HG02870 (cell line): ENCODE measurements around the gene SELENOO.
A peak's percentile ranks its signal among the peaks of the same experiment; 100 is the strongest.
"Not testable (repeated sequence)": the region's sequence is repeated elsewhere in the genome, so short reads cannot be mapped to it uniquely, and the experiment has no call there.

Source experiments
- ATAC-seq: cut with Tn5 transposase; IDR thresholded peaks from one replicate; pipeline ENCODE4 v1.9.1; 2021; ENCODE audit warnings: mild to moderate bottlenecking, moderate library complexity; ENCODE audit not compliant: unreplicated experiment

The SELENOO gene

GRCh38 chr22:50200461-50201190 lies at the start of gene SELENOO:
SELENOO (plus strand) TSS chr22:50201011; CDS start chr22:50201037, 26 bp downstream.
- peak; percentile 68 for ATAC-seq

DNA sequence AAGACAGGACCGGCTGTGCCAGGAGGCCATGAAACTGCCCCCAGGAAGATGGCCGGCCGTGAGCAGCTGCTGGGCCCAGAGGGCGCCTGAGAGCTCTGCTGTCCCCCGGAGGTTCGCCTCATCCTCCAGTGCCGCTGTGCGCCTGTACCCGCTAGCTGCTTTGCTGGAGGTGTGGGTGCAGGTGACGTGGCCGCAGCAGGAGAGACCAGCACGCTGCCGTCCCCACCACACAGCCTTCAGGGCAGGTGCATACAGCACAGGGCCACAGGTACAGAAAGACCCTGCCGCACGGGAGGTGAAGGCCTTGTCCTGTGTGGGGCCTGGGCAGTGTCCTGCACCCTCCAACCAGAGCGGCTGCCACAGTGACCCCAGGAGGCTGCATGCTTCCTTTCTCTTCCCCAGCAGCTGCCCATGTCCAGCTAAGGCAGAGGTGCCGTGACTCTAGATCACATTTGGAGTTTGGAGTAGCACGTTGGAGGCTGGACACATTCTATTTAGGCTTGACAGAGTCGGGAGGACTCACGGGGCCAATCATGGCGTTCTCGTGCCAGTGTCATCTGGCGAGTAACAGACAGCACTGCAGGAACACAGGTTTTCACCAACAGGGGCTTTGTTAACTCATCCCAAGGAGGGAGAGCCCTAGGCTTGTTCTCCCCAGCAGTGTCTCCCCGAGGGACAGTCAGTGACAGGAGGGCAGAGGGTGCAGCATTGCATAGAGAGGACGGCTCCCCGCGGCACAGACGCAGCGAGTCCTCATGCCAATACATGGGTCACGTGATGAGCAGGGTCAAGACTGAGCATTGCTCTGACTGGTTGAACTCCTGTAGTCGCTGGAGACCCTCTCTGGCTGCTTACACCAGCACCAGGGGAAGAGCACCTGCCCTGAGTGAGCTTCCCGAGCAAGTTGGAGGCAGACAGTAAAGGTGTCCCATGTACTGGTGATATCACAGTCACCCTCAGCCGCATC lies 49.0 kb upstream of the SELENOO start:
- no peak for ATAC-seq

DNA sequence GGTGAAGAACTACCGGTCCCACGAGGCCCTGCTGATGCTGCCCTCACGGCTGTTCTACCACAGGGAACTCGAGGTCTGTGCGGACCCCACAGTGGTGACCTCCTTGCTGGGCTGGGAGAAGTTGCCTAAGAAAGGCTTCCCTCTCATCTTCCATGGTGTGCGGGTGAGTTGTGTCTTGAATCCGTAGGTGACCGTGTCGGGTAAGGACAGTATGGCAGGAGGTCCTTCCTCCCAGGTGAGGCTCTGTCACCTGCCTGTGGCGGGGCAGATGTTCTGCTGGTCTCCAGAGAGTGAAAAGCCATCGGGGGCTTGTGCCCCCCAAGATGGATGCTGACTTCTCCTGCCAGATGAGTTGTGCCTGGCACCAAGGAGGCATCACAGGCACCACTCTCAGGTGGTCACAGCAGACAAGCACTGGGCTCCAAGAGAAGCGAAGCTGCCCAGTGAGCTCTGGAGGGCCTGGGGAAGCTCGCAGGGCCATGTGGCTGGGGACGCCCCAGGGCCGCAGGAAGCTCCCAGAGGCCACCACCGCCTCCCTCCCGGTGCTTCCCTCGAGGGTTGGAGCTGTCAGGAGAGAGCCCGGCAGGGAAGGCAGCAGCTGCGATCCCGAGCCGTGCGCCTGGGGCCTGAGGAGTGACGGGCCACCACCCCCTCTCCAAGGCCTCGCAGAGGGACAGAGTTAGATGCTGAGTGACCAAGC lies 47.6 kb upstream of the SELENOO start:
- no peak for ATAC-seq

DNA sequence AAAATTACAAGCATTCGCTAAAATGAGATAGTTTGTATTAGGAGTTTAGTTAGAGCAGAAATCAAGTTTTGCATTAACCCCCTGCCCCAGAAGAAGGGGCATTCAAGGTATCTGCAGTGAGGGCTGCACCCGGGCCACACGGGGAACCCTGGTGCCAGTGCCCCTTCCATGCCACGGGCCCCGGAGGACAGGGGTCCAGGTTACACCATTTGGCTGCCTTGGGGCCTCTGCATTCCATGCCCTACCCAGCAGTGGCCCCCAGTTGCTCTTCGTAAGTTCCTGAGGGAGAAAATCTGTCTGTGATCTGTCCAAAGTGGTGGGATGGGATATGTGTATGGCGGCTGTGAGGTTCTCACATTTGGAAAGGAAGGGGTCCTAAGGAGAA lies 47.1 kb upstream of the SELENOO start:
- ATAC-seq, result no peak

DNA sequence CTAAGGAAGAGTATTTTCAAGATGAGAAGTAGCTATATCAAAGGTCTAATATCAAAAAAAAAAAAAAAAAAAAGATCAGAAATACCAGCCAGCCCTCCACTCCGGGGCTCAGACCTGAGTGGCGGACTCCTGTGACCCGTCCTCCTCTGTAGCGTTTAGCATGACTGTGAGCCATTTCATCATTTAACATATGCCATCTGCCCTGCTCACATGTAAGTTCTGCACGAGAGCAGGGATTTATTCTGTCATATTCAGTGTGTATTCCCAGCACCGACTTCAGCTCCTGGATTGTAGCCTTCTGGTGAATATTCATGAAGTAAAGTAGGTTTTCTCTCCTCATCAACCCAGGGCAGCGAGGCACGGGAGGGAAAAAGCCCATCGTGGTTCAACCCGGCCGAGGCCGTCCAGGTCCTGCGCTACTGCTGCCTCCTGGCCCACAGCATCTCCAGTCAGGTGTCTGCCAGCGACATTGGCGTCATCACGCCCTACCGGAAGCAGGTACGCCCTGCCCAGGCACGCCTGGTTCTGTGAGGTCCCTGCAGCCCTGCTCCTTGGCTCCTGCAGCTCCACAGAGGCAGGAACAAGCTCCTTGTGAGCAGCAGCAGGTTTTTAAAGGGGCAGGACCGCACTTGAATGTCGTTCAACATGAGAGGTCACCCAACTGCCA lies 43.0 kb upstream of the SELENOO start:
- ATAC-seq, result no peak

- no peak for ATAC-seq
These were observed 39.9 kb upstream of the SELENOO start for GRCh38 chr22:50160947-50161346.

GRCh38 chr22:50161508-50162390 lies 39.1 kb upstream of the SELENOO start:
- ATAC-seq, result no peak

- ATAC-seq, result no peak
These were observed 38.3 kb upstream of the SELENOO start for GRCh38 chr22:50162391-50162956.

GRCh38 chr22:50165436-50166123 lies 35.2 kb upstream of the SELENOO start:
- ATAC-seq, result no peak

DNA sequence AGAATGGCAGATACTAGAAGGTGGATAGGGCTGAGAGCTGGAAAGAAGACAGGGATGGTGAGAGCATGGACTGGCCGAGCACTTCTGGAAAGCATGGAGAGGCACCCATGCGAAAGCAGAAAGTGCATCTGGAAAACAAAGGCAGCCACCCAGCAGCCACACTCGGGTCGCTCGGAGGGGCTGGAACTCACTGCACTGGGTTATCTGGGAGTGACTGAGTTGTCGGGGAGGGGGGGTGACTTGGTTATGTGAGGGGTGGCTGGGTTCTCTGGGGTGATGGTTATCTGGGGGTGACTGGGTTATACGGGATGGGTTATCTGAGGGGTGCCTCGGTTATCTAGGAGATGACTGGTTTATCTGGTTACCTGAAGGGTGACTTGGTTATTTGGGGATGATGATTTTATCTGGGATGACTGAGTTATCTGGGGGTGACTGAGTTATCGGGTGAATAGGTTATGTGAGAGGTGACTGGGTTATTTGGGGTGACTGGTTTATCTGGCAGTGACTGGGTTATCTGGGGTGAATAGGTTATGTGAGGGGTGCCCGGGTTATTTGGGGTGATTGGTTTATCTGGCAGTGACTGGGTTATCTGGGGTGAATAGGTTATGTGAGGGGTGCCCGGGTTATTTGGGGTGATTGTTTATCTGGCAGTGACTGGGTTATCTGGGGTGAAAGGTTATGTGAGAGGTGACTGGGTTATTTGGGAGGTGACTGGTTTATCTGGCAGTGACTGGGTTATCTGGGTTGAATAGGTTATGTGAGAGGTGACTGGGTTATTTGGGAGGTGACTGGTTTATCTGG lies 32.9 kb upstream of the SELENOO start:
- ATAC-seq, result no peak

- ATAC-seq, result not testable (repeated sequence)
These were observed 32.2 kb upstream of the SELENOO start for GRCh38 chr22:50168490-50169180.

- ATAC-seq, result no peak
These were observed 31.5 kb upstream of the SELENOO start for GRCh38 chr22:50169181-50169759.

- no peak for ATAC-seq
These were observed 31.0 kb upstream of the SELENOO start for GRCh38 chr22:50169774-50170341.

DNA sequence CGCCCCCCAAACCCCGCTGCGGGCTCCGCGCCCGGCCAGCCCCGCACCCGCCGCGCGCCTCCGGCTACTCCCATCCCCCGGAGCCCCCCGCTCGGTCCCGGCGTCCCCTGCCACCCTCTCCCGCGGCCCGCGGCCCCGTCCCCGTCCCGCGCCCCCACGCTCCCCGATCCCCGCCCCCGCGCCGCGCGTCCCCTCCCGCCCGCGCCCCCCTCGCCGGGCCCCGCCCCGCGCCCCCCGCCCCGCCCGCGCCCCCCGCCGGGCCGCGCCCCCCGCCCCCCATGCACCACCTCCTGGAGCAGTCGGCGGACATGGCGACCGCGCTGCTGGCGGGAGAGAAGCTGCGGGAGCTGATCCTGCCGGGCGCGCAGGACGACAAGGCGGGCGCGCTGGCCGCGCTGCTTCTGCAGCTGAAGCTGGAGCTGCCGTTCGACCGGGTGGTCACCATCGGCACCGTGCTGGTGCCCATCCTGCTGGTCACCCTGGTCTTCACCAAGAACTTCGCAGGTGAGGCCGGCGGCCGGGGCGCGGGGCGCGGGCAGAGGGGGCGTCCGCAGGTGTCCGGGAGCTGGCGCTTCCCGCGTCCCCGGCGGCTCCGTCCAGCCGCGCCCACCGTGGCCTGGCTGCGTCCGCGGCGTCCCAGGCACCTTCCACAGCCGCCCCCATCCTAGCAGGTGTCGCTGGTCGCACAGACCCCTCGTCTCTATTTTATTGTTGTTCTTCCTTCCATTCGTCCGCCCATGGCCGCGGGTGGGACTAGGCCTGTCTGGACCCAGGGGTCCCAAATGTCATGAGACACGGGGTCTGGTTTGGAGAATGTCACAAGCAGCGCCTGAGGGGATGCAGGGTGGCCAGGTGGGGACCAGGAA lies 30.1 kb upstream of the SELENOO start, which contains the start of gene PANX2:
Gene PANX2, plus strand, starts transcription at position 279 of the 866 bp plus-strand sequence. Its CDS starts 0 bp downstream, at position 279.
- ATAC-seq, result no peak

DNA sequence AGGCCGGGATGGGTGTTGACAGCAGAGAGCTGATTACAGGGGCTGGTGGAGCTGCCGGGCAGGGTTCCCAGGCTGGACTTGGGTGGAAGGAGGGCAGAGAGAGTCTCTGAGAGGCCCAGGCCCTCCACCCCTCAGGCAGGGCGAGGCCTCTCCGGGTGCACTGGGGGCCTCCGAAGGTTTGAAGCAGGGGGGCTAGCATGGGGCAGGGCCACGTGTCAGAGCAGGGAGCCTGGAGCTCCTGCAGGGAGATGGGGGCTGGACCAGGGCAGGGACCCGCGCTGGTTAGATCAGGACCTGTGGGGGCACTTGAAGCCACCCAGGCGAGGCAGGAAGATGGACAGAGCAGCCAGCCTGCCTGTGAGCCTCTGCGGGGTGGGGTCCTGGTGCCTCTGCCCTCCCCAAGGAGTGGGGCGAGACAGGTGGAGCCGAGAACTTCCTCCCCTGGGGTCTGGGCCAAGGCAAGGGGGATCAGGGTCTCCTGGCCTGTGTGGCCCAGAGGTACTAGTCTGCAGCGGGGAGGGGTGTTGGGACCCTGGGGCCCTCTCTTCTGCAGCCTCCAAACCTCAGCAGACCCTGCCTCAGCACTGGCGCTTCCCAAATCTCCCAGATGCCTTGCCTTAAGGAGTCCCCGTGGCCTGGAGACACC lies 29.4 kb upstream of the SELENOO start:
- no peak for ATAC-seq
